Measurements from ENCODE around the gene NEGR1.

Gene NEGR1

GRCh38 chr1:71711456-71711855 is 570.9 kb downstream of the NEGR1 start:
- TF ChIP-seq CTCF (IDR thresholded peaks at IDR 0.05; ENCODE audit: low read depth, low read length), result no peak
- no peak for DNase-seq (ENCODE audit: extremely low read depth, low read depth)

- no peak for TF ChIP-seq CTCF (IDR thresholded peaks at IDR 0.05; ENCODE audit: low read depth, low read length)
- DNase-seq (ENCODE audit: extremely low read depth, low read depth), result no peak
These were observed 576.2 kb downstream of the NEGR1 start for GRCh38 chr1:71706029-71706671.

GRCh38 chr1:71698186-71698585 is 584.2 kb downstream of the NEGR1 start:
- TF ChIP-seq CTCF (IDR thresholded peaks at IDR 0.05; ENCODE audit: low read depth, low read length), result no peak
- no peak for DNase-seq (ENCODE audit: extremely low read depth, low read depth)

GRCh38 chr1:71695821-71696220 is 586.5 kb downstream of the NEGR1 start:
- no peak for TF ChIP-seq CTCF (IDR thresholded peaks at IDR 0.05; ENCODE audit: low read depth, low read length)
- no peak for DNase-seq (ENCODE audit: extremely low read depth, low read depth)

GRCh38 chr1:71695084-71695483 is 587.3 kb downstream of the NEGR1 start:
- DNase-seq (ENCODE audit: extremely low read depth, low read depth), result no peak
- TF ChIP-seq CTCF (IDR thresholded peaks at IDR 0.05; ENCODE audit: low read depth, low read length), result no peak

- no peak for DNase-seq (ENCODE audit: extremely low read depth, low read depth)
- TF ChIP-seq CTCF (IDR thresholded peaks at IDR 0.05; ENCODE audit: low read depth, low read length), result no peak
These were observed 588.8 kb downstream of the NEGR1 start for GRCh38 chr1:71693581-71693980.

GRCh38 chr1:71689635-71690034 is 592.7 kb downstream of the NEGR1 start:
- DNase-seq (ENCODE audit: extremely low read depth, low read depth), result no peak
- TF ChIP-seq CTCF (IDR thresholded peaks at IDR 0.05; ENCODE audit: low read depth, low read length), result no peak
